NCI-H69 (cell line): ENCODE results near the gene CELA3A.
"Not testable (repeated sequence)": the region's sequence is repeated elsewhere in the genome, so short reads cannot be mapped to it uniquely, and the experiment has no call there.

ENCODE experiments used
- DNase-seq: peaks from one replicate; lab custom pipeline; 2025; lab: John Stamatoyannopoulos, UW

CELA3A gene, protein sequence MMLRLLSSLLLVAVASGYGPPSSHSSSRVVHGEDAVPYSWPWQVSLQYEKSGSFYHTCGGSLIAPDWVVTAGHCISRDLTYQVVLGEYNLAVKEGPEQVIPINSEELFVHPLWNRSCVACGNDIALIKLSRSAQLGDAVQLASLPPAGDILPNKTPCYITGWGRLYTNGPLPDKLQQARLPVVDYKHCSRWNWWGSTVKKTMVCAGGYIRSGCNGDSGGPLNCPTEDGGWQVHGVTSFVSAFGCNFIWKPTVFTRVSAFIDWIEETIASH

DNA sequence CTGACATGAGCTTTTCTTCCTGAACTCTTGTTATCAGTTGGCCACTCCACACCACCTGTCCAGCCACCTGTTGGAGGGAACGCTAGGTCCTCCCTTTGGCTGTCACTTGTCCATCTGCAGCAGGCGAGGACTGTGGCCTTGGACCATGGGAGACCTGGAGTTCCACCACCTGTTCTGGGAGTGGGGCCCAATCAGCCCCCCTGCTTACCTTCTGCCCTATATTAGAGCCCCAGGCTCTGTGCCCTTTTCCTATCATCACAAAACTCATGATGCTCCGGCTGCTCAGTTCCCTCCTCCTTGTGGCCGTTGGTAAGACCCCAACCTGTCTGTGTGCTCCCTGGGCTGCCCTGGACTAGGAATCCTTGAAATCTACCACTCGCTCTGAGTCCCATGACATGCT, at the start of gene CELA3A:
TSS of gene CELA3A (plus strand) at position 249 of the 400 bp plus-strand sequence. CDS start at position 267, 18 bp downstream.
- no peak for DNase-seq

DNA sequence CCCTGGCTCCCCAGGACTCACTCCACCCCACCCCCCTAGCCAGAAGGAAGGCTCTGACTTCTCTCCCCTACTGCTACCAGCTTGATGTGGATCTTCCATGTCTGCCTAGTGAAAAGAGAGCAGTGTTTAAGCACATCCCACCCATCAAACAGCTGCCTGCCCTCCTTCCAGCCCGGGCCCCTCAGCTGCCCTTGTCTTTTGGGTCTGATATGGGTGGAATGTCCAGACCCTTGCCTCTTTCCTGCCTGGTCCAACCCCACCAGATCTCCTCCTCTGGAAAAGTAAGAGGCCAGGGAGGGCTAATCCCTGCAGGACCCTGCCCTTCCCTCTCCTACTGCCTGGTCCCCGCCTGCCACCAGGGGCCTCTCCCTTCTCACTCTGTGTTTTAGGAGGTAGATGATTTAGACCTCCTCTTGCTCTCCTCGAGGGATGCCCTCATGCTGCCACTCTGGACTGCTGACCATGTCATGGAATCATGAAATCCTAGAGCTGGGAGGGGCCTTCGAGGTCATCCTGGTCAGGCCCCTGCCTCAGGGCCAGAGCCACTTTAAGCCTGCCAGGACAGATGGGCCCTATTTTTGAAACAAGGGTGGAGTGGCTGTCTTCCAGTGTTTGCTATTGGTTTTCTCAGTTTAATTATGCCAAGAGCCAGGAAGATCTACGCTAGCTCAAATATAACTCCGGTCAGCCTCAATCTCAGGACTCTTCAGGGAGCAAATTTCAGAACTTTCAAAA, 48.5 kb upstream of the CELA3A start:
- no peak for DNase-seq

DNA sequence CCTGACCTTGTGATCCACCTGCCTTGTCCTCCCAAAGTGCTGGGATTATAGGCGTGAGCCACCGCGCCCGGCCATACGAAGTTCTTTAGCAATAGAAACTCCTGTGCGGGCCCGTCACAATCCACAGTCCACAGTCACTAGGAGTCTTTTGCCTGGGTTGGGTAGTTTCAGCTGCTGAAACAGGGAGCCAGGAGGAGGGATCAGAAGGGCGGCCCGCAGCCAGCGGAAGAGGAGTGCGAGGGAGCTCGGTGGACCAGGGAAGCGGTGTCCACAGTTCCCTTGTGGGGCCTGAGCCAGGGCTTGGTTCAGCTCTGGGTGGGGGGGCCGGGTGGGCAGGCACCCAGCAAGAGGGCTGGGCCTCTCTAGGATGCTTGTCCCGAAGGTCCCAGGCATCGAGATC, 46.4 kb upstream of the CELA3A start:
- DNase-seq, result no peak

DNA sequence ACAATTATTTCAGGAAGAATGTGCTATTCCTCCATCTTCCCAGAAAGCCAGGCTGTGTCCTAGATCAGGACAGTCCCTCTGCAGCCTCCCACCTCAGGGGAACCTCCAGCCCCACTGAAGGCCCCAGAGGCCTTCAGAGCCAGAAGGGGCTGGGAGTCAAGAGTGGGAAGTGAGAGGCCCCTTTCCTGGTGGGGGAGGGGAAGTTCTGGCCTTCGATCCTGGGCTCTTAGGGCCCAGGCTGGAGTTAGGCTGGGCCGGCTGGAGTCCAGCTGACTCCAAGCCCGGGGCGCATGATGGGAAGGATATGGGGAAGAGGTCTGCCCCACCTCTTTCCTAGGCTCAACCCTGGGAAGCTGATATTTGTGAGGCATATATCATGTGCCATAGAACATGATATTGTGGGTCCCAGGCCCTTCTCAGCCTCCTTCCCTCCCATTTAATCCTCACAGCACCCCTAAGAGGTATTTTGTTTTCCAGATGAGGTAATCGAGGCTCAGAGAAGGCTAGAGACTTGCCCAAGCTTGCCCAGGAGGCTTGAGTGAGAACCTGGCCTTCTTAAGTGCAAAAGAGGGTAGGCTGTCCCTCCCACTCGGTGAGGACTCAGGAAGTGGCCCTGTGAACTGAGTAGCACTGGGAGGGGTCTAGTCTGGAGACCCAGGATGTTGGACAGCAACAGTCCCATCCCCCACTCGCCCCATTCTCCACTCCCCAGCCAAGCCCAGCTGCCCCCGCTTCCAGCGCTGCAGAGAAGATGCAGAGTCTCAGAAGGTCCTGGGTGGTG, 45.8 kb upstream of the CELA3A start:
- DNase-seq, result peak; percentile 31

DNA sequence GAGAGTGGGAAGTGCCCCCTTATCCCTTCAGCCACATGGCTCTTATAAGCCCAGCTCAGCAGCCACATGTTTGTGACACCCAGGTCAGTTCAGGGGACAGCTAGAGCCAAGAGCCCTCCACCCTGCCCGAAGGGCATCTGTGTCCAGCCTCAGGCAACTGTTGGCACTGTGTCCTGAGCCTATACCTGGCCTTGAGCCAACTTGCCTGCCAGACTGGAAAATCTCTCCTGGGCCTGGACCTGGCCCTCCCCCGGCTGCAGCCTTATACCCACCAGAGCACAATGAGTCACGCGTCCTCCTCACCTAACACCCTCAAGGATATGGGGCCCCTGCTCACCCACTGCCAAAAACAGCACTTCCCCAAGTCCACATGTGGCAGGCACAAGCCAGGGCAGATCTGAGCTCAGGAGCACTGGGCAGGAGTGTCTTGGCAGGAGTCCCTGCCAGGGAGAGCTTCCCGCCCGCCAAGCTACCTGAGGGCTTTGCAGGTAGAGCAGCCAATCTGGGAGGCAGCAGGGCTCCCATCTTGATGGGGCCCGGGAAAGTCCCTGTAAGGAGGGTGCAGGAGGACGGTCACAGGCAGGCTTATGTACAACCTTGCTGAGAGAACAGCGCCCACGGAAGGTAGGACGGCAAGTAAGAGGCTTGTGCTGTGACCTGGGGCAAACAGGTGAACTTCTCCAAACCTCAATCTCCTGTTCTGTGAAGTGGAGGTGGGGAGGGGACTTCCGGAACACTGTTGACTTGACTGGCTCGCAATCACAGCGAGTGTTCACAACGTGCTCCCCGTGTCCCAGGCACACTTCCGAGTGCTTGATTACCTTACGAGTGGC, 44.5 kb upstream of the CELA3A start:
- DNase-seq, result peak; percentile 67

DNA sequence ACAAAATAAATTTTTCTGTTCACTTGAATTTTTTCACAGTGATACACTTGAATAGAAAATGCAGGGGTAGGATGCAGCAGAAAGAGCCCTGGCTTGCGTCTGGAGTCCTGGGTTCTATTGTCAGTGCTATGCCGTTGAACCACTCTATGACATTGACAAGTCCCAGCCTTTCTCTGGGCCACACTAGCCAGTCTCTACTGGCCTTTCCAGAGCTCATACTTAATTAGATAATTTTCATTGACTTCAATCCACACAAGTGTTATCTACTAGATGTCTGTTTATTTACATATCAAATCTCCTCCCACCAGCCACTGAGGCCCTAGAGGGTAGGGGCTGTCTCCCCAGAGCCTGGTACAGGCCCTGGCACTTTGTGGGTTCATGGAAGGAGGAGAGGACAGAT, 40.1 kb upstream of the CELA3A start:
- DNase-seq, result no peak

DNA sequence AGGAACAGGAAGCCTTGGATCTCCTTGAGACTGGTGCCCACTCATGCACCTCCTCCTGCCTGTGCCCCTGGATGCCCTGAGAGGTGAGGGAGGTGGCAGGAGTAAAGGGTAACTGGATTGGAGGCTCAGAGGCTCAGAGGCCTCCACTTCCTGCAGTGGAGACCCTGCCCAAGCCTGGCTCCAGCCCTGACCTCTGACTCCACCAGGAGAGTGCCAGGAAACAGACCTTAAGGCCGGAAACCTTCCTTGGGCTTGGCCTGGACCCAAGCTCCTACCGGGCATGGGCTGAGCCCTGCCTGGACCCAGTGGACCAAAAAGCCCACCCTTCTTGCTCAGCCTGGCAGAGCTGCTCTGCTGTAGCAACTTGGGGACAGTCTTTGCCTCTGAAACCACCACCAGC, 39.7 kb upstream of the CELA3A start:
- DNase-seq, result no peak

DNA sequence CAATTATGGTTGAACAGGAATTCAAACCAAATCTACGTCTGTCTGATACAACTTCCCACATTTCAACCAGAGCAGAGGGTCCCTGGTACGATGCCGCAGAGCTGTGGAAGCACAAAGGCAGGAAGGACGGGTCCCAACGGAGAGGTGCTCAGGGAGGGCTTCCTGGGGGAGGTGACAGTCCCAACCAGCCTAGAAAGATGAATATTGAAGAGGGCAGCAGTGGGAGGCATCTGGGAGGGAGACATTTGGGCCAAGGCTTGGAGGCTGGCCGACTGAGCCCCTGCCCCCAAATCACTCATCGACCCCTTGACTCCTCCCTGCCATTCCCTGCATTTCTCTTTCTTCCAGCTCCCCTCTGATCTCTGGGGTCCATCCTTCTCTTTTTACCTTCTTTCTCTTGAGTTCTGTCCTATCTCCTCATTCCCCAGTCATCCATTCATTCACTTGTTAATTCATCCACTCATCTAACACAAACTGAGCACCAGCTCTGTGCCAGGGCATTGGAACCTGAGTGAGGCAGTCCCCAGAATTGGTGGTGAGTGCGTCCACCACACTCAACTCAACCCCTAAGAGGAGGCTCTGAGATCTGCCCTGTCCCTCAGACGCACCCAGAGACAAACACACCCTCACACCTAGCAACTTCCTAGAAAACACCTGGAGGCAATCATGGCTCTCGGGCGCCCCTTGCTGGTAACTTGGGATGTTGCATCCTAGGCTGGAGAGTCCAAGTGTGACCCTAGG, 37.8 kb upstream of the CELA3A start:
- peak; percentile 70 for DNase-seq

DNA sequence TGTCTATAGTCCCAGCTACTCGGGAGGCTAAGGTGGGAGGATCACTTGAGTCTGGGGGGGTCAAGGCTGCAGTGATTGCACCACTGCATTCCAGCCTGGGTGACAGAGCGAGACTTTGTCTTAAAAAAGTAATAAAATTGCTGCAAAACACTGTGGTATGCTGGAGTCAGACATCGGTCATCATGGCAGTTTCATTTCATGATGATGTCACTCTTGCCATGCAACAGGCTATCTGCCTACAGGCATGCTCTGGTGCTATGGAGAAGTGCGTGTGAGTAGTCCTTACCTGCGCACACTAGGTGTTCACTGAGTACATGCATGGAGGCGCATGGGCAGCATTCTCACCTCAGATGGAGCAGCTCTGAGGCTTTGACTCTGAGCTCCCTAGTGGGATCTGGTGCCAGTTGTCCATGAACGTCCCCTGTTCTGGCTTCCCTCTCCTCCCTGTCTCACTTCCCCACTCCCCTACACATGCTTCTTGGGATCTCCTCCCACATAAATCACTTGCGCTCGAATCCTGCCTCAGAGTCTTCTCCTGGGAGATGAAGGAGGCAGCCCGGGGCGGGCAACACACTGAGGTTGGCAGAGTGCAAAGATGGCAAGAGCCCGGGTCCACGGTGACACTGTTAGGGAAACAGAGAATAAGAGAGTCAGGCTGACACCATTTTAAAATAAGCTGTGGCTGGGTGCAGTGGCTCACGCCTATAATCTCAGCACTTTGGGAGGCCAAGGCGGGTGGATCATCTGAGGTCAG, 35.0 kb upstream of the CELA3A start:
- no peak for DNase-seq

DNA sequence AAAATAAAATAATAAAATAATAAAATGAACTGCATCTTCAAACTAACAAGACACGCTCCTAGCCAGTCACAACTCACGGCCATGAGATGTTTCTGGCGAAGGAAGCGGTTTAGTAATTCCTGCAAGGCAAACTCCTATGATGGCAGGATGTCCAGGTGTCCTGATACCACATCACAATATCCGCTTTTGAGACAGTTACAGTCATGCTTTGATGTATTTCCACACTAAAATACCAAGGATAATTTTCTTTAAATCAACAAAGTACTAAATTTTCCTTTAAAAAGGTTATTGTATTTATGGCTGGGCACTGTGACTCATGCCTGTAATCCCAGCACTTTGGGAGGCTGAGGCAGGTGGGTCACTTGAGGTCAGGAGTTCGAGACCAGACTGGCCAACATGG, 34.2 kb upstream of the CELA3A start:
- not testable (repeated sequence) for DNase-seq

DNA sequence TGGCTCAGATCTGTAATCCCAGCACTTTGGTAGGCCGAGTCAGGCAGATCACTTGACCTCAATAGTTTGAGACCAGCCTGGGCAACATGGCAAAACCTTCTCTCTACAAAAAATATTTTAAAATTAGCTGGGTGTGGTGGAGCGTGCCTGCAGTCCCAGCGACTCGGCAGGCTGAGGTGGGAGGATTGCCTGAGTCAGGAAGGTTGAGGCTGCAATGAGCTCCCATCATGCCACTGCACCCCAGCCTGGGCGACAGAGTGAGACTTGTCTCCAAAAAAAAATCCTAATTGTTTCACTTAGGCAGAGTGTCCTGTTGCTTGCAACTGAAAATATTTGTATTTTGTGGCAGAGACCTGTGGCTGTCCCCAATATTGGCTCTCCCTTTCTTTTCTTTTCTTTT, 32.4 kb upstream of the CELA3A start:
- not testable (repeated sequence) for DNase-seq

DNA sequence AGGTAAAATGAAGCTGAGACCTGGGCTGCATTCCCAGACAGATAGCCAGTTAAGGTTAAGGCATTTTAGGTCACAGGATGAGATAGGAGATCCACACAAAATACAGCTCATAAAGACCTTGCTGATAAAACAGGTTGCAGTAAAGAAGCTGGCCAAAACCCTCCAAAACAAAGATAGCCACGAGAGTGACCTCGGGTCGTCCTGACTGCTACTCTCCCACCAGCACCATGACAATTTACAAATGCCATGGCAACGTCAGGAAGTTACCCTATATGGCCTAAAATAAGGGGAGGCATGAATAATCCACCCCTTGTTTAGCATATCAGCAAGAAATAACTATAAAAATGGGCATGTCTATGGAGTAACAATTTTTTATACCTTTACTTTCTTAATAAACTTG, 30.9 kb upstream of the CELA3A start:
- not testable (repeated sequence) for DNase-seq

DNA sequence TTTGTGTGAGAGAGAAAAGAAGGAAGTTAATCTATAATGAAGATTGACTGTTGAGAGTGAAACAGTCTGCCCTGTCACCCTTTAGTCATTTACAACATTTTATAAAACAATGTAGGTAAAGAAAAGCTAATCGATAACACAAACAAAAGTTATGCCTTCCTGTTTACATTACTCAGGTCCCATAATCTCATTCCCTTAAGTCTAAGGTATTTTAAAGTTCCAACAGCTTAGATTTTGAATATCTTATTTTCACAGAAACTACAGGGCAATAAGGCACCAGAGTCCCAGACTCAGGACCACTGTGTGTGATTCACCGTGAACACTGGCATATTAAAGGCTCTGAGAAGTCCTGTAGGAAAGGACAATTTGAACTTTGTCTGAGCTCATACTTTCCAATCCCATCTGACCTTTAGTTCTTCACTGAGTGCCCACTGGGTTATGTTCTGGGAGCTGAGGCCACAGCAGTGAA, 28.4 kb upstream of the CELA3A start:
- DNase-seq, result not testable (repeated sequence)

DNA sequence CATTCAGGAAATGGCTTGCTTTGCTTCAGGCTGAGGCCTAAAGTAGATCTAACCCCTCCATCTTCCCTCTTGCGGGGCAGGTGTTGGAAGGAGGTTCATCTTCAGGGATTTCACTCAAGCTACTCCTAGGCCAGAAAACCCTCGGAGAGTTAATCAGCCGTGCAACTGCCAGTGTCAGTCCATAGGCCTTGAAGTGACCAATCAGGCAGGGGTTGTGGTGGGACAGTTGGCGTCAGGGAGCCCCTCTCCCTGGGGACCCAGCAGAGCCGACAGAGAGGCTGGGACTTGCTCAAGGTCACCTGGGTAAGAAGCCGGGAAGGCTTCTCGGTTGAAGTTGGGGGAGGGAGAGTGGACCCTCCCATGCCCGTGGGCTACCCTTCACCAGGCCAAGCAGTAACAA, 27.5 kb upstream of the CELA3A start:
- not testable (repeated sequence) for DNase-seq

DNA sequence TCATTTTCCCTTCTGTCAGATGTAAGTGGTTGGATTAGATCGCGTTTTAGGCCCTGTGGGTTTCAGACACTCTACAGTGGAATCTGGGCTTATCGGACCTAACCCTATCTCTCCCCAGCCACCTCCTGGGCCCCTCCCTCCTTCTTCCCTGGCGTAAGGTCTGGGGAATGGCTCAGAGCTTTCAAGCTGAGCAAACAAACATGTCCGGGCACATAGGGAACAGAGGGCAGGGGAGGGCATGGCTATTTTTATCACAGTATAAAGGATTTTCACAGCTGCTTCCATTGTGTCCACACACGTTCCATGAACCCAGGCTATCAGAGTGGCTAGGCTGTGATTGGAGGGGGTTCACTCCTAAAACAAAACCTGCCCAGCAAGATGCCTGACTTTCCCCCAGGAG, 26.8 kb upstream of the CELA3A start:
- DNase-seq, result peak; percentile 91

DNA sequence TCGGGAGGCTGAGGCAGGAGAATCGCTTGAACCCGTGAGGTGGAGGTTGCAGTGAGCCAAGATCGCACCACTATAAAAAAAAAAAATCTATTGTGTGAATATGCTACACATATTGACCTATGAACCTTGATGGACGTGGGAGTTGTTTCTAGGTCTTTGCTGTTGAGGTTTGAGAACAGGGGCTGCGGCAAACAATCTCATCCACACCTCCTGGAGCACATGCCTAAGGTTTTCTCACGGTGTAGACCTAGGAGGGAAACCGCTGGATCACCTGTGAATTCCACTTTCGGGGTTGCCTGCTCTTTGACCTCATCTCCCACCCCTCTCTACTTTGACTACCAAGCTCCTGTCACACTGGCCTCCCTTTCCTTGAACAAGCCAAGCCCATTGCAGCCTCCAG, 26.2 kb upstream of the CELA3A start:
- DNase-seq, result not testable (repeated sequence)

DNA sequence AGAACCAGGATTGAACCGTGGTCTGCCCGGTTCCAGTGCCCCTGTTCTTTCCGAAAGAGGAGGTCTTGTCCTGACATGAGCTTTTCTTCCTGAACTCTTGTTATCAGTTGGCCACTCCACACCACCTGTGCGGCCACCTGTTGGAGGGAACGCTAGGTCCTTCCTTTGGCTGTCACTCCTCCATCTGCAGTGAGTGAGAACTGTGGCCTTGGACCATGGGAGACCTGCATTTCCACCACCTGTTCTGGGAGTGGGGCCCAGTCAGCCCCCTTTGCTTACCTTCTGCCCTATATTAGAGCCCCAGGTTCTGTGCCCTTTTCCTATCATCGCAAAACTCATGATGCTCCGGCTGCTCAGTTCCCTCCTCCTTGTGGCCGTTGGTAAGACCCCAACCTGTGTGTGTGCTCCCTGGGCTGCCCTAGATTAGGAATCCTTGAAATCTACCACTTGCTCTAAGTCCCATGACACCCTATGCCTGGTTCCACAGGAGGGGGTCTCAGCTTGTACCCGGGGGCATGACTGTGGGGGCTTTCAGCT, 24.7 kb upstream of the CELA3A start, which contains the start of gene CELA3B:
TSS of gene CELA3B (plus strand) at position 320 of the 537 bp plus-strand sequence. CDS start at position 338, 18 bp downstream.
- not testable (repeated sequence) for DNase-seq

DNA sequence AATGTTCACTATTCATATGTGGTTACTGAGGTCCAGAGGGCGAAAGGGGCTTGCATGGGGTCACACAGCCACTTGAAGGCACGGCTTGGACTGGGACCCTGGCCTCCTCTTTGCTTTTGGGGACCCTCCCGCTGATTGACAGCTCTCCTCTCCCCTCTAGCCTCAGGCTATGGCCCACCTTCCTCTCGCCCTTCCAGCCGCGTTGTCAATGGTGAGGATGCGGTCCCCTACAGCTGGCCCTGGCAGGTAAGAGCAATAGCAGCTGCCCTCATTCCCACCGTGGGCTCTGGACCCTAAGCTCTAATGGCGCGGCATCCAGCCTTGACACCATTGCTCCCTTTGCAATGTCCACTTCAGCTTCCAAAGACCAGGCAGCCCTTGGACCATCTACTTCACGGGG, 23.2 kb upstream of the CELA3A start:
- DNase-seq, result not testable (repeated sequence)

DNA sequence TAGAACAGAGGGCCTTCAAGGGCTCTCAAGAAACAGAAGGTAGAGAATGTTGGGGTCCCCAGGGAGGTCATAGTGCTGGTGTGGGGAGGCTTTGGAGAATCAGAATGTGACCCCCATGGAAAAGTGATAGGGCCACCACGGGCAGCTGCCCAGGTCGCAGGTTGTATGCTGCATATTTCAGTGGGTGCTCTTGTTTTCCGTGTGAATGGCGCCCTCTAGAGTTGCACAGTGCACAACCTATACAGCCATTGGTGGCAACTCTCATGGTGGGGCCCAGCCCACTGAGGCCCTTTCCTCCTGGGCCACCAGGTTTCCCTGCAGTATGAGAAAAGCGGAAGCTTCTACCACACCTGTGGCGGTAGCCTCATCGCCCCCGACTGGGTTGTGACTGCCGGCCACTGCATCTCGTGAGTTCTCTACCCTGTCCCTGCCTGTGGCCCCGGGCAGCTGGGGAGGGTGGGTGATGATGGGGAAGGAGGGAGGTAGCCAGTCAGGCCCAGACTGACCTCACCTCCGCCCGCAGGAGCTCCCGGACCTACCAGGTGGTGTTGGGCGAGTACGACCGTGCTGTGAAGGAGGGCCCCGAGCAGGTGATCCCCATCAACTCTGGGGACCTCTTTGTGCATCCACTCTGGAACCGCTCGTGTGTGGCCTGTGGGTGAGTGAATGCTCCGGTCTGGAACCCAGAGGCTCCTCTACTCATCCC, 20.8 kb upstream of the CELA3A start:
- not testable (repeated sequence) for DNase-seq
